Upper lobe of left lung (tissue), 4 donors: Measurements from ENCODE around the gene USH1G.

ENCODE experiments used
- POLR2A ChIP-seq, 4 donors: fragments of 450-650 bp; IDR thresholded peaks; one replicate each; pipeline ENCODE4 v1.5.1; 2016 to 2017; ENCODE audit warnings: antibody characterized with exemption in 4 of 4, mild to moderate bottlenecking in 2 of 4
- TF ChIP-seq, protein P1 (sequence below), 6 experiments: fragments of 450-650 bp in 4 of 6; fragments of 200-600 bp in 2 of 6; sonication (generic) in 2 of 6; IDR thresholded peaks; one replicate each; pipeline ENCODE4 v1.5.1; 2016 to 2019; ENCODE audit warnings: antibody characterized with exemption in 6 of 6

DNA sequence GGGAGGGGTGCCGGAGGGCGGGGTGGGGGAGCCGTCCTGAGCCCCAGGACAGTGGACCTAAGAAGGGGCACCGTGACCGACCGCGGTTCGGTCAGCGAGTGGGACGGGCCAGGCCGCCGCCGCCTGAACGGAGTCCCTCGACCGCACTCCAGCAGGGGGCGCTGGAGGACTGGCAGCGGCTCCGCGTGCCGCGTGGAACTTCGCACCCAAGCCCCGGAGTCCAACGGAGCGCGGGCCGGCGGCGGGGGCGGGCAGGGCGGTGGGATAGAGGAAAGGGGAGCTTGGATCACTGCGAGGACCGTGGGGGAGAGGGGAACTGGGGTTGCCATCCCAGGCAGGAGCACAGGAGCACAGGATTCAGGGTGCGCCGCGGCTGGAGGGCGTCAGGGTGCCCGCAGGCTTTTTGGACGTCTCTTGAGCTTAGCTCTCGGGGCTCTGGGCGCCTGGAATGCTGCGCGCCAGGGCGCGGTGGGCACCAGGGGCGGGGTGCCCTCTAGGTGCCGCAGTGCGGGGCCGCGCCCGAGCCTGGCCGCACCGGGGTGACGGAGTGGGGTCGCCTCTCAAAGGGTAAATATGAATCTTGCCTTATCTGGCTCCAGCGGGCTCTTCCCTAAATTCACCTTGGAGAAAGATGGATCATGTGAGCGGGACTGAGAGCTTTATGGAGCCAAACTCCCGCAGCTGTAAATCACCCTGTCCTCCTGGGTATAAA, 639 bp upstream of the USH1G start:
- TF ChIP-seq POLR2A (IDR thresholded peaks at IDR 0.05), result no peak
- TF ChIP-seq, protein P1, sequence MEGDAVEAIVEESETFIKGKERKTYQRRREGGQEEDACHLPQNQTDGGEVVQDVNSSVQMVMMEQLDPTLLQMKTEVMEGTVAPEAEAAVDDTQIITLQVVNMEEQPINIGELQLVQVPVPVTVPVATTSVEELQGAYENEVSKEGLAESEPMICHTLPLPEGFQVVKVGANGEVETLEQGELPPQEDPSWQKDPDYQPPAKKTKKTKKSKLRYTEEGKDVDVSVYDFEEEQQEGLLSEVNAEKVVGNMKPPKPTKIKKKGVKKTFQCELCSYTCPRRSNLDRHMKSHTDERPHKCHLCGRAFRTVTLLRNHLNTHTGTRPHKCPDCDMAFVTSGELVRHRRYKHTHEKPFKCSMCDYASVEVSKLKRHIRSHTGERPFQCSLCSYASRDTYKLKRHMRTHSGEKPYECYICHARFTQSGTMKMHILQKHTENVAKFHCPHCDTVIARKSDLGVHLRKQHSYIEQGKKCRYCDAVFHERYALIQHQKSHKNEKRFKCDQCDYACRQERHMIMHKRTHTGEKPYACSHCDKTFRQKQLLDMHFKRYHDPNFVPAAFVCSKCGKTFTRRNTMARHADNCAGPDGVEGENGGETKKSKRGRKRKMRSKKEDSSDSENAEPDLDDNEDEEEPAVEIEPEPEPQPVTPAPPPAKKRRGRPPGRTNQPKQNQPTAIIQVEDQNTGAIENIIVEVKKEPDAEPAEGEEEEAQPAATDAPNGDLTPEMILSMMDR (IDR thresholded peaks at IDR 0.05), result peak; percentile 70 to 89 (median 79)
